ENCODE data around the gene PHF21B.

Gene PHF21B

GRCh38 chr22:44944883-44945601 is 64.8 kb downstream of the PHF21B start:
- DNase-seq (ENCODE audit: low spot score): no peak
- Histone ChIP-seq H3K27ac (ENCODE audit: poor library complexity, severe bottlenecking) (no peak overlapping the region), H3K4me1 (ENCODE audit: insufficient read depth, poor library complexity, severe bottlenecking) (no peaks in the 10 kb centered on the region), H3K4me3 (ENCODE audit: severe bottlenecking) (no peak overlapping the region), H3K9me3 (ENCODE audit: severe bottlenecking) (no peaks in the 10 kb centered on the region), H3K27me3 (ENCODE audit: insufficient read depth, poor library complexity, severe bottlenecking) (peaks cover 9% of the 10 kb centered on the region), H3K36me3 (ENCODE audit: low read depth) (no peaks in the 10 kb centered on the region)
- ATAC-seq (ENCODE audit: low read depth): no peak
- TF ChIP-seq CTCF (IDR thresholded peaks at IDR 0.05; ENCODE audit: poor library complexity, severe bottlenecking): no peak

GRCh38 chr22:44943701-44944324 is 66.0 kb downstream of the PHF21B start:
- ATAC-seq (ENCODE audit: low read depth): no peak
- no peak for TF ChIP-seq CTCF (IDR thresholded peaks at IDR 0.05; ENCODE audit: poor library complexity, severe bottlenecking)

GRCh38 chr22:44942979-44943700 is 66.7 kb downstream of the PHF21B start:
- TF ChIP-seq CTCF (IDR thresholded peaks at IDR 0.05; ENCODE audit: poor library complexity, severe bottlenecking): no peak
- peaks cover 16% of the 10 kb centered on the region for H3K27me3 ChIP-seq (ENCODE audit: insufficient read depth, poor library complexity, severe bottlenecking)
- H3K9me3 ChIP-seq (ENCODE audit: severe bottlenecking): no peaks in the 10 kb centered on the region
- H3K4me1 ChIP-seq (ENCODE audit: insufficient read depth, poor library complexity, severe bottlenecking): no peaks in the 10 kb centered on the region
- DNase-seq (ENCODE audit: low spot score) (no peak), ATAC-seq (ENCODE audit: low read depth) (no peak)
- H3K27ac ChIP-seq (ENCODE audit: poor library complexity, severe bottlenecking): no peak overlapping the region
- no peaks in the 10 kb centered on the region for H3K36me3 ChIP-seq (ENCODE audit: low read depth)
- no peak overlapping the region for H3K4me3 ChIP-seq (ENCODE audit: severe bottlenecking)

More at GRCh38 chr22:44943701-44944324, 66.0 kb downstream of the PHF21B start:
- H3K9me3 ChIP-seq (ENCODE audit: severe bottlenecking): no peaks in the 10 kb centered on the region
- H3K36me3 ChIP-seq (ENCODE audit: low read depth): no peaks in the 10 kb centered on the region
- H3K27ac ChIP-seq (ENCODE audit: poor library complexity, severe bottlenecking): no peak overlapping the region
- no peak for DNase-seq (ENCODE audit: low spot score)
- H3K4me1 ChIP-seq (ENCODE audit: insufficient read depth, poor library complexity, severe bottlenecking): no peaks in the 10 kb centered on the region
- peaks cover 16% of the 10 kb centered on the region for H3K27me3 ChIP-seq (ENCODE audit: insufficient read depth, poor library complexity, severe bottlenecking)
- no peak overlapping the region for H3K4me3 ChIP-seq (ENCODE audit: severe bottlenecking)

GRCh38 chr22:44942056-44942455 is 67.7 kb downstream of the PHF21B start:
- H3K4me3 ChIP-seq (ENCODE audit: severe bottlenecking): no peak overlapping the region
- no peaks in the 10 kb centered on the region for H3K4me1 ChIP-seq (ENCODE audit: insufficient read depth, poor library complexity, severe bottlenecking)
- H3K27me3 ChIP-seq (ENCODE audit: insufficient read depth, poor library complexity, severe bottlenecking): peaks cover 16% of the 10 kb centered on the region
- no peak overlapping the region for H3K27ac ChIP-seq (ENCODE audit: poor library complexity, severe bottlenecking)
- ATAC-seq (ENCODE audit: low read depth) (no peak), DNase-seq (ENCODE audit: low spot score) (no peak)
- H3K36me3 ChIP-seq (ENCODE audit: low read depth): no peaks in the 10 kb centered on the region
- H3K9me3 ChIP-seq (ENCODE audit: severe bottlenecking): no peaks in the 10 kb centered on the region
- TF ChIP-seq CTCF (IDR thresholded peaks at IDR 0.05; ENCODE audit: poor library complexity, severe bottlenecking): no peak
